Mesenchymal stem cell (in vitro differentiated cells and primary cell): ENCODE data around the gene DNAJC13. TPM values are rescaled to one million over a fixed set of nuclear protein-coding genes. Genes with fewer than 3 reads are reported as not detected.
A peak's percentile ranks its signal among the peaks of the same experiment; 100 is the strongest.
"Not testable (repeated sequence)": the region's sequence is repeated elsewhere in the genome, so short reads cannot be mapped to it uniquely, and the experiment has no call there.

Experiments used
- DNase-seq: peaks from one replicate; pipeline ENCODE4 v3.0.0-alpha.2; 2013
- H2AFZ ChIP-seq: one replicate; pipeline ENCODE4 v1.6.1; 2013; ENCODE audit warnings: low read depth, mild to moderate bottlenecking, control low read depth, inconsistent platforms, low read length, moderate library complexity
- H2AK5ac ChIP-seq: 2 replicates; pipeline ENCODE4 v1.6.1; 2013; ENCODE audit warnings: low read length, moderate library complexity, mild to moderate bottlenecking, inconsistent platforms; ENCODE audit not compliant: severe bottlenecking
- H2BK120ac ChIP-seq: one replicate; pipeline ENCODE4 v1.6.1; 2013; ENCODE audit warnings: low read depth, mild to moderate bottlenecking, inconsistent platforms, low read length, moderate library complexity
- H2BK12ac ChIP-seq, 2 experiments: one replicate each; pipeline ENCODE4 v1.6.1; 2013; ENCODE audit warnings: inconsistent platforms in 2 of 2, low read length in 2 of 2, mild to moderate bottlenecking in 2 of 2, moderate library complexity in 2 of 2, control low read depth in 1 of 2
- H2BK15ac ChIP-seq: one replicate; pipeline ENCODE4 v1.6.1; 2013; ENCODE audit warnings: mild to moderate bottlenecking, low read depth, inconsistent platforms; ENCODE audit not compliant: poor library complexity, severe bottlenecking
- H2BK5ac ChIP-seq: 2 replicates; pipeline ENCODE4 v1.6.1; 2013; ENCODE audit warnings: low read depth, mild to moderate bottlenecking, low read length, control low read depth, inconsistent platforms; ENCODE audit not compliant: poor library complexity, severe bottlenecking
- H3K14ac ChIP-seq, 2 experiments: one replicate each; pipeline ENCODE4 v1.6.1; 2013; ENCODE audit warnings: inconsistent platforms in 2 of 2, low read length in 2 of 2, control low read depth in 1 of 2, mild to moderate bottlenecking in 1 of 2, moderate library complexity in 1 of 2
- H3K18ac ChIP-seq, 2 experiments: one replicate each; pipeline ENCODE4 v1.6.1; 2013; ENCODE audit warnings: inconsistent platforms in 2 of 2, low read length in 2 of 2, control low read depth in 1 of 2, low read depth in 1 of 2, mild to moderate bottlenecking in 1 of 2
- H3K23ac ChIP-seq, 2 experiments: one replicate each; pipeline ENCODE4 v1.6.1; 2013; ENCODE audit warnings: inconsistent platforms in 2 of 2, low read length in 2 of 2, mild to moderate bottlenecking in 2 of 2, moderate library complexity in 2 of 2, control low read depth in 1 of 2
- H3K27ac ChIP-seq: 2 replicates; pipeline ENCODE4 v1.5.1; 2013; ENCODE audit warnings: mild to moderate bottlenecking, moderate library complexity, low read length, control low read depth, inconsistent platforms; ENCODE audit not compliant: poor library complexity, severe bottlenecking
- H3K27me3 ChIP-seq, 2 experiments: 2 replicates each; pipeline versions ENCODE4 v1.6.1 to v1.7.0; 2013; ENCODE audit warnings: low read length in 2 of 2, mild to moderate bottlenecking in 2 of 2, moderate library complexity in 2 of 2, control low read depth in 1 of 2, inconsistent platforms in 1 of 2; ENCODE audit not compliant: control insufficient read depth in 1 of 2, insufficient read depth in 1 of 2
- H3K36me3 ChIP-seq, 2 experiments: 2 replicates each; pipeline versions ENCODE4 v1.6.1 to v1.7.0; 2013; ENCODE audit warnings: low read length in 2 of 2, control low read depth in 1 of 2, inconsistent platforms in 1 of 2, low read depth in 1 of 2, mild to moderate bottlenecking in 1 of 2; ENCODE audit not compliant: insufficient read depth in 2 of 2, control insufficient read depth in 1 of 2
- H3K4ac ChIP-seq, 2 experiments: one replicate each; pipeline ENCODE4 v1.6.1; 2013; ENCODE audit warnings: inconsistent platforms in 2 of 2, low read length in 2 of 2, mild to moderate bottlenecking in 2 of 2, moderate library complexity in 2 of 2, control low read depth in 1 of 2, low read depth in 1 of 2
- H3K4me1 ChIP-seq: 2 replicates; pipeline ENCODE4 v1.6.1; 2013; ENCODE audit warnings: low read depth, low read length, control low read depth; ENCODE audit not compliant: control insufficient read depth, insufficient read depth
- H3K4me2 ChIP-seq: 2 replicates; pipeline ENCODE4 v1.6.1; 2013; ENCODE audit warnings: low read length, mild to moderate bottlenecking, inconsistent platforms; ENCODE audit not compliant: poor library complexity, severe bottlenecking
- H3K4me3 ChIP-seq, 2 experiments: 2 replicates each; pipeline versions ENCODE4 v1.5.1 to v1.7.0; 2013; ENCODE audit warnings: low read length in 2 of 2, mild to moderate bottlenecking in 2 of 2, control low read depth in 1 of 2, low read depth in 1 of 2; ENCODE audit not compliant: insufficient read depth in 1 of 2
- H3K79me1 ChIP-seq: replicated peaks from 2 replicates; pipeline ENCODE4 v1.6.1; 2013; ENCODE audit warnings: mild to moderate bottlenecking, control low read depth, low read length, inconsistent platforms; ENCODE audit not compliant: poor library complexity, severe bottlenecking
- H3K9ac ChIP-seq: 2 replicates; pipeline ENCODE4 v1.7.0; 2013; ENCODE audit warnings: mild to moderate bottlenecking, low read length, moderate library complexity
- H3K9me3 ChIP-seq: 2 replicates; pipeline ENCODE4 v1.7.0; 2013; ENCODE audit warnings: mild to moderate bottlenecking, low read length; ENCODE audit not compliant: control insufficient read depth
- H4K8ac ChIP-seq: one replicate; pipeline ENCODE4 v1.6.1; 2013; ENCODE audit warnings: inconsistent platforms, mild to moderate bottlenecking, low read length, moderate library complexity
- H4K91ac ChIP-seq: one replicate; pipeline ENCODE4 v1.6.1; 2013; ENCODE audit warnings: mild to moderate bottlenecking, low read length, inconsistent platforms
- WGBS: methylation state at CpG from one replicate; pipeline ENCODE4 v1.1.7; 2013; ENCODE audit warnings: mixed read lengths; 5-methylcytosine and 5-hydroxymethylcytosine counted together
- polyA plus RNA-seq, 2 experiments: library from polyadenylated mRNA; stranded (reverse); fragments of 200-250 nt; gene quantifications; one replicate each; pipeline ENCODE4 v1.2.3, GENCODE V29; 2013

The DNAJC13 gene
- polyA plus RNA-seq (2013, experiment 1 of 2) = 28.5 TPM
- polyA plus RNA-seq (2013, experiment 2 of 2) = 28.5 TPM

- peak within 1 kb of the TSS; percentile 98 to 99 for H3K14ac ChIP-seq
- peak within 1 kb of the TSS; percentile 95 for H2AFZ ChIP-seq
- peak within 1 kb of the TSS; percentile 81 for H3K4me2 ChIP-seq
- H3K27me3 ChIP-seq = no peaks in the 10 kb centered on the region
- H3K79me1 ChIP-seq = peaks cover 5% of the 10 kb centered on the region
- H3K4me3 ChIP-seq = peak within 1 kb of the TSS; percentile 95 to 100
- 2% methylated on average over 57 of the region's 63 CpGs for WGBS
- no peaks in the 10 kb centered on the region for H3K9me3 ChIP-seq
- H4K91ac ChIP-seq = peak within 1 kb of the TSS; percentile 99
- peaks cover 3% of the 10 kb centered on the region for H3K4me1 ChIP-seq
- peak within 1 kb of the TSS; percentile 99 for H3K4ac ChIP-seq
- H3K27ac ChIP-seq = peak within 1 kb of the TSS; percentile 97
- peak within 1 kb of the TSS; percentile 100 for H2BK15ac ChIP-seq
- peak within 1 kb of the TSS; percentile 95 for H2AK5ac ChIP-seq
- peak within 1 kb of the TSS; percentile 66 to 93 for H3K23ac ChIP-seq
- peaks cover 0 to 8% of the 10 kb centered on the region in 2 experiments for H3K36me3 ChIP-seq
- H3K18ac ChIP-seq = peak within 1 kb of the TSS; percentile 99 to 100
- peak within 1 kb of the TSS; percentile 98 for H2BK120ac ChIP-seq
- peak within 1 kb of the TSS; percentile 96 for H4K8ac ChIP-seq
- H2BK5ac ChIP-seq = peak within 1 kb of the TSS; percentile 73
- peak; percentile 96 for DNase-seq
- H3K9ac ChIP-seq = peak within 1 kb of the TSS; percentile 98
- peak within 1 kb of the TSS; percentile 63 to 94 for H2BK12ac ChIP-seq
Measured at GRCh38 chr3:132416807-132417694, at the start of gene DNAJC13. TSS of gene DNAJC13 (plus strand) at chr3:132417502. CDS start at chr3:132434551, 17,049 bp downstream.

DNA sequence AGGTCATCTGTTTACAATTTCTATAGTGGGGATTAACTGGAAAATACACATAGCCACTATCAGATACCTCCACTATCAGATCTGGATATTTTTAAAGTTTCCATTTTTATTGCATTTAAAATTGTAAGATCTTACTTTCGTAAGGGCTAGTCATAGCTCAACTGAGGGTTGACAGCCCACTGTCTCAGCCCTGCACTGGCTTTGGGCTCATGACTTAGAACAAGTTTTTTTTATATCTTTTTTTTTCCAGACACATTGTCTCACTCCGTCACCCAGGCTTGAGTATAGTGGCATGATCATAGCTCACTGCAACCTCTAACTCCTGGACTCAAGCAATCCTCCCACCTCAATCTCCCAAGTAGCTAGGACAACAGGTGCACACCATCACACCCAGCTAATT, 48.8 kb upstream of the DNAJC13 start:
- H4K91ac ChIP-seq = no peak overlapping the region
- no peak overlapping the region for H3K27ac ChIP-seq
- H3K4me1 ChIP-seq = no peaks in the 10 kb centered on the region
- no peak overlapping the region for H3K4ac ChIP-seq
- no peaks in the 10 kb centered on the region for H3K36me3 ChIP-seq
- no peak overlapping the region for H2BK5ac ChIP-seq
- H3K4me2 ChIP-seq = no peak overlapping the region
- H3K4me3 ChIP-seq = no peak overlapping the region
- H3K9me3 ChIP-seq = no peaks in the 10 kb centered on the region
- no peak overlapping the region for H3K18ac ChIP-seq
- H2BK12ac ChIP-seq = no peak overlapping the region
- H3K9ac ChIP-seq = no peak overlapping the region
- no peaks in the 10 kb centered on the region for H3K79me1 ChIP-seq
- WGBS = 79% methylated on average over 2 of the region's 2 CpGs
- no peak overlapping the region for H3K14ac ChIP-seq
- H2BK15ac ChIP-seq = no peak overlapping the region
- no peak overlapping the region for H3K23ac ChIP-seq
- H3K27me3 ChIP-seq = peaks cover 8 to 10% of the 10 kb centered on the region in 2 experiments
- no peak overlapping the region for H2BK120ac ChIP-seq
- H4K8ac ChIP-seq = no peak overlapping the region
- H2AK5ac ChIP-seq = no peak overlapping the region
- no peak for DNase-seq
- H2AFZ ChIP-seq = no peak overlapping the region

GRCh38 chr3:132368962-132369361, 48.3 kb upstream of the DNAJC13 start:
- Histone ChIP-seq H3K4me2 (no peak overlapping the region), H3K23ac (no peak overlapping the region), H2BK5ac (no peak overlapping the region), H3K18ac (no peak overlapping the region), H3K79me1 (no peaks in the 10 kb centered on the region), H3K4me3 (no peak overlapping the region), H2AK5ac (no peak overlapping the region), H2AFZ (no peak overlapping the region), H3K9me3 (no peaks in the 10 kb centered on the region), H3K27ac (no peak overlapping the region), H2BK12ac (no peak overlapping the region), H3K14ac (no peak overlapping the region), H2BK15ac (no peak overlapping the region), H4K91ac (no peak overlapping the region), H3K4ac (no peak overlapping the region), H4K8ac (no peak overlapping the region), H3K36me3 (no peaks in the 10 kb centered on the region), H3K4me1 (no peaks in the 10 kb centered on the region), H3K27me3 (peaks cover 8 to 10% of the 10 kb centered on the region in 2 experiments), H3K9ac (no peak overlapping the region), H2BK120ac (no peak overlapping the region)
- DNase-seq = no peak

DNA sequence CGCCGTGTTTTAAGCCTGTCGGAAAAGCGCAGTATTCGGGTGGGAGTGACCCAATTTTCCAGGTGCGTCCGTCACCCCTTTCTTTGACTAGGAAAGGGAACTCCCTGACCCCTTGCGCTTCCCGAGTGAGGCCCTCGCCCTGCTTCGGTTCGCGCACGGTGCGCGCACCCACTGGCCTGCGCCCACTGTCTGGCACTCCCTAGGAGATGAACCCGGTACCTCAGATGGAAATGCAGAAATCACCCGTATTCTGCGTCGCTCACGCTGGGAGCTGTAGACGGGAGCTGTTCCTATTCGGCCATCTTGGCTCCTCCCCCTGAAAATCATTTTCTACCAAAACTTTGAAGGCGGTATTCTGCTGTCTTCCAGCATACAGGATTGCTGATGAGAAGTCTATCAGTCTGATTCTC, 40.4 kb upstream of the DNAJC13 start:
- H3K23ac ChIP-seq, H3K14ac ChIP-seq, H3K9me3 ChIP-seq, H2BK5ac ChIP-seq, H3K79me1 ChIP-seq, H2BK15ac ChIP-seq, H2AK5ac ChIP-seq, H3K36me3 ChIP-seq, H3K4me2 ChIP-seq, DNase-seq, H3K27ac ChIP-seq, H3K18ac ChIP-seq, H3K9ac ChIP-seq, H2BK12ac ChIP-seq, H3K4ac ChIP-seq, H3K4me1 ChIP-seq, H2BK120ac ChIP-seq, H3K4me3 ChIP-seq: not testable (repeated sequence)
- Histone ChIP-seq H4K91ac (peak overlapping the region; percentile 68), H2AFZ (peak overlapping the region; percentile 27), H4K8ac (peak overlapping the region; percentile 60), H3K27me3 (peaks cover 9 to 18% of the 10 kb centered on the region in 2 experiments)
- WGBS = 59% methylated on average over 24 of the region's 25 CpGs
